HT-29 (cell line): ENCODE measurements around the gene PAPPA2. TPM values are rescaled to one million over a fixed set of nuclear protein-coding genes. Genes with fewer than 3 reads are reported as not detected.
A peak's percentile ranks its signal among the peaks of the same experiment; 100 is the strongest.
"Not testable (repeated sequence)": the region's sequence is repeated elsewhere in the genome, so short reads cannot be mapped to it uniquely, and the experiment has no call there.

Experiments used
- DNase-seq: peaks from one replicate; pipeline ENCODE4 v3.0.0-alpha.2; 2015; ENCODE audit warnings: low spot score
- total RNA-seq: library from RNA; depleted of rRNA; stranded (reverse); fragments of >200 nt; shearing (Covaris generic); gene quantifications from 2 replicates; pipeline ENCODE4 v1.2.3, GENCODE V29; 2014

PAPPA2 gene
- total RNA-seq, 1 experiment from 2014 or later = not detected

DNA sequence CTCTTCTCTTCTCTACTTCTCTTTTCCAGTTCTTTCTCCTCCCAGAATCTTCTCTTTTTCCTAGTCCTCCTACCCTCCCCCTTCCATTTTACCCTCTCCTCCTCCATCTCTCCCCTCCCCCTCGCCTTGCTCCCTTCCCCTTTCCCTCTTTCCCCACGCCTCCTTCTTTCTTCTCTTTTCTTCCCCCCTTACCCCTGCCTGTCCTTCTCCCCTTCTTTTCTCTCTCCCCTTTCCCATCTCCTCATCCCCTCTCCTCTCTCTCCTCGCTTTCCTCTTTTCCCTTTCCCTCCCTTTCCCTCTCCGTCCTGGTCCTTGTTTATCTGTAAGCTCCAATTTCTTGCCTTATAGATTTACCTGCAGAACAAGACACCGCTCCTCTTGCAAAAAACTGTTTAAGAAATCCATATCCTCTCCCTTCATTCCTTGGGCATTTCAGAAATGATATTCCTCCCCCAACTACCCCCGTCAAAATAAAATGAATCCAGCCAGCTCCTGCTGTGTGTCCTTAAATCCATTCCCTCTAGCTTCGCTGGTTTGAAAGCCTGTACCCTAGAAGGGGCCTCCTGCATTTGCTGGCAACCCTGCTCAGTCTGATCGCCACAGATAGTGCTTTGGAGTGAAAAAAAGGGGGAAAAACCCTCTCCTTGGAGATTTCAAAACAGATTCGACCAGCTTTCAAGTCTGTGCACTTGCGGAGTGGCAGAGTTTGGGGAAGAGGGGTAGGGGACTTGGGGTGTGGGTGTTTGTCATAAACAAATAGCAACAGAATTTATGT lies 89.4 kb downstream of the PAPPA2 start:
- DNase-seq = no peak

DNA sequence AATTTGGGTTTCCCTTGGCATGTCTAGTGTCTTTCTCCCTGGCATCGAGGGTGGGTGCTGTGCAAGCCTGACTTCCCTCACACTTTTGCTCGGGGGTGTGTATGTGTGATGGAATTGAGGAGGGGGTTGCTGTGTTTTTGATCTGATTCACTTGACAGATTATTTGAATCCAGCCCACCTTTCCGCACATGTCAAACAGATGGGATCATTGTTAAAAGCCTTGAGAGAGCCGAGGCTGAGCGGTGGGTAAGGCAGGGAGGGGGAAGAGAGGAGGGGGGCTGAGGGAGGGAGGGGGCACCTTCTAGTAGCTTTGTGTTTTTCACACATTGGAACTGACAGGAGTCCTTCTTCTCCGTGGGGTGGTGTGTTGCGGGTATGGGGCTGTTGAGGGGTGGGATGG lies 90.0 kb downstream of the PAPPA2 start:
- no peak for DNase-seq

DNA sequence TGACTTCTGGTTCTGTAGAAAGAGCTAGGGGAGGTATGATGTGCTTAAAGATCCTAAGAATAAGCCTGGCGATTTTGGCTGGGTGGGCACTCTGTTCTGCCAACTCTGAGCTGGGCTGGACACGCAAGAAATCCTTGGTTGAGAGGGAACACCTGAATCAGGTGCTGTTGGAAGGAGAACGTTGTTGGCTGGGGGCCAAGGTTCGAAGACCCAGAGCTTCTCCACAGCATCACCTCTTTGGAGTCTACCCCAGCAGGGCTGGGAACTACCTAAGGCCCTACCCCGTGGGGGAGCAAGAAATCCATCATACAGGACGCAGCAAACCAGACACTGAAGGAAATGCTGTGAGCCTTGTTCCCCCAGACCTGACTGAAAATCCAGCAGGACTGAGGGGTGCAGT lies 93.3 kb downstream of the PAPPA2 start:
- no peak for DNase-seq

DNA sequence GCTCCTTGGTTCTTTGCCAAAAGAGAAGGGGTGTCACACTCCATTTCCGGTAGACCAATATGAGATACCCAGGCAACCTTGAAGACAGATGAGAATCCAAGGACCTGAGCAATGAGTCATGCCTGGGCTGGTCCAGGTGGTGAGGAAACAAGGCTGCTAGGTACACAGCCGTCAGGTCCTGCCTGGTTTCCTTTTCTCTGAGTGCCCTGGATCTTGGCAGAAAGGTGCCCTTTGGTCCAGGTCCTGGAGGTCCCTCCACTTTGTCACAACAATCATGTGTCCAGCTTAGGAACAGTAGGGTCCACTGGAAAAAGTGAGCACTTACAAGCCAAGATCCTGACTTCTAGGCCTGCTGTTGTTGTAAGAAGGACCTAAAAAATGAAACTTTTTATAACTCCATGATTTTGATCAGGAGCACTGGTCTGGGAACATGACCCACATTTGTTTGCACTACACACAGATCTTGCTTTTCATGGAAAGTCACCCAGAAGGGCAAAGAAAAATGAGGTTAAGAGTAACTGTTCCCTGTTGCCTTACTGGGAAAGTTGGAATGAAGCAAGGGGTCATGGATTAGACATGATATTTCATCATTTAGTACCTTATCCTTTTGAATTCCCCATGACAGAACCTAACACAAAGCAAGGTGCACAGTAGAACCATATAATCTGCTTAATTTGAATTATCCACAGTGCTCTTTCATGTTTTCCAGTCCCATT lies 94.7 kb downstream of the PAPPA2 start:
- DNase-seq = no peak

DNA sequence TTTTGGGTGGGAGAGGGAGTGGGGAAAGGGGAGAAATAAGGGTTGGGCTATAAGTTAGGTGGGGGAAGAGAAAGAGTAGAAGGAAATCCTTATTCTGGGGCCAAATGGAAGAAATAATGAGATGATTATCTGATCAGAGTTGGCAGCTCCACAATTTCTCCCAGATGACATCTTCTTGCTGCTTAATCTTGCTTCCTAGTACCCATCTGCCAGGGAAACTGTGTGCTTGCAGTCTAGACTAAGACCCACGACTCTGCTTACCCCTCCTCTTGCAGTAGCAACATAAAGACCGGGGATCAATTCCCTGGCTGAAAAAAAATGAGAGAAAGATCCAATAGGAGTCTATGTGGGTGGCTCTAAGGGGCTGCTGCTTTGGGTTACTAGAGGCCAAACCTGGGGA lies 95.6 kb downstream of the PAPPA2 start:
- DNase-seq = no peak

DNA sequence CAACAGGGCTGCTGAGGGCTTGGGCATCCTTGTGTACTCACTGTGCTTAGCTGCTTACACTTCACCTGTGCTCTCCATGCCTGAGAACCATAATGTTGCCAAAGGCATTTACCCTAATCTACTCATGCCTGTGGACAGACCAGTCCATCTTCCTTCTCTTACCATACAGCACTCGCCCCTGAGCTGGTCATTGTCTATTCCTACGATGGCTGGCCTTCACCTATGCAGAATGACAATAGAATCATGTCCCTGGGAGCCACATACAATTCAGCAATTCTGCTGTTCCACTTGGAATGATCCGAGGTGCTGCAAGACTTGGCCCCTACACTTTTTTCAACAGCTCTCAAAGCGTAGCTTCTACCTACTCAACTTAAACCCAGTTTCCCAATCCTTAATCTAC lies 96.5 kb downstream of the PAPPA2 start:
- no peak for DNase-seq

DNA sequence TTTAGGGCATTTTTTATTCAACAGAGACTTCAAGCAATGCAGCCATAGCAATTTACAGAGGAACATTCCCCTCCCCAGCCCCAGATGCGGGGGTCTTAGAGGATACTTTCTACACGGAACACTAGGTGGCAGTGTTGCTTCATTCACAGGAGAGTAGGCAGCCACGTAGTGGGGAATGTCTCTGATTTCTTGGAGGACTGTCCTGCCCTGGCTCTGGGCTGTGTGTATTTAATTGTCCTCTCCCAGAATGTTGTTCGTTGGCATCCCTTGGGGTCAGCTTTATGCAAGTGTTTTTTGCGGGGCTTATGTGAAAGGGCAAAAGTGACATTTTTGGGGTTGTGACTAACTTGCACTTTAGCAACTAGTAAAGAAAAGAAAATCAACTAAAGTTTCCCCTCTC lies 96.9 kb downstream of the PAPPA2 start:
- DNase-seq = peak; percentile 72

DNA sequence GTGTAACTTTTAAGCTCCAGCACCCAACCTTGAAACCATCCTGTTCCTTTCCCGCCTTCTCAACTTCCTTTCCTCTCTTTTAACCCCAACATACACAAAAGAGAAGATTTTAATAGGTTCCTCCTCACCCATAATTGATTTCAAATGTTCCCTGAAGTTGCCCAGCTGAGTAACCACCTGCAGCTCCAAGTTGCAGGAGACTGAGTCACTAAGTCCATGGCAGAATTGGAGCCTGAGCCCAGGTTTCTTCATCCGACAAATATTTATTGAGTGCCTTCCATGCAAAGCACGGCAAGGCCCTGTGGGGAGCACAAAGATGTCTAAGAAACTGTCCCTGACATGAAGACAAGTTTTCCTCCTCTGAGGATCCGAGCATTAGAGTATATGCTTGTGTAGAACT lies 97.7 kb downstream of the PAPPA2 start:
- DNase-seq = no peak

DNA sequence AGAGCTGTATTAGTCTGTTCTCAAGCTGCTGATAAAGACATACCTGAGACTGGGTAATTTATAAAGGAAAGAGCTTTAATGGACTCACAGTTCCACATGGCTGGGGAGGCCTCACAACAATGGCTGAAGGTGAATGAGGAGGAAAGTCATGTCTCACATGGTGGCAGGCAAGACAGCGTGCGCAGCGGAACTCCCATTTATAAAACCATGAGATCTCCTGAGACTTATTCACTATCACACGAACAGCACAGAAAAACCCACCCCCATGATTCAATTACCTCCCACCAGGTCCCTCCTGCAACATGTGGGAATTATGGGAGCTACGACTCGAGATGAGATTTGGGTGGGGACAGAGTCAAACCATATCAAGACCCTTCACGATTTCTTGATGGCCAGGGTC lies 98.8 kb downstream of the PAPPA2 start:
- DNase-seq = not testable (repeated sequence)

DNA sequence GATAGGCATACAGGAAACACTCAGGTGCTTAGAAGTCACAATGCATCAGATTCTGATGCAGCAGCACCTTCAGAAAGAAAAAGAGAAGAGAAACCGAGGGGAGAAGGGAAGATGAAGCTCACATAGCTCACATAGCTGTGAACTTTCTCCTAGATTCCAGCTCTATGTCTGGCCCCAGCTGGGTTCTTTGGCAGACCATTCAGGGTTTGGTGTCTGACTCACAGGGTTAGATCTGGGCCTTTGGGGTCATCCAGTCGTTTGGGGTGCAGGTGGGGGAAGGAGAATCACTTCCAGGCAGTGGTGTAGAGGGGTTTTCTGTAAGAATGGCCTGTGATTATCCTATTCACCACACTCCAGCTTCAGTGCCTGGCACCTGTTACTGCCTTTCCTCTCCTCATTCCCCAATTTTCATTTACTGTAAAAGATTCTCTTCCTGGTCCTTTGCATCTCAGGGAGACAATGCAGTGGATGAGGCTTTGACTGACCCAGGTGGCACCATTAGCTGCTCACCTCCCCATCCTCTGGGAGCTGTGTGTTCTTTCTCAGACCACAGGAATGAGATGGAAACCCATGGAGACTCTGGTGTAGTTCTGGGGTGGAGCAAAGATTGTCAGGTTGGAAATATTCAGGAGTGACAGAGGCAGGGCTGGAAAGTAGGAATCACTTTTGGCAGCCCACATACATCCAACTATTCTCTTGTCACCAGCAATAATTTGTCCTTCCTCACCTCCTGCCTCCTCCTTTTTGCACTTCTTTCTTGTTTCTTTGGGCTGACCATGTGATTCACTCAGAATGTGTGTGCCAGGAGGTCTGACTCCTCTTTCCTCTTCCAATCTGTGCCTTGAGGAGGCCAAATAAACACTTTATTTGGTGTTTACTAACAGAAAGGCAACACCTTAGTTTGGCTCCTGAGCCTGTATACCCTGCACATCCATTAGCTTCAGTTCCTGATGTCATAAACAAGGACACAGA lies 103.3 kb downstream of the PAPPA2 start:
- DNase-seq = no peak

DNA sequence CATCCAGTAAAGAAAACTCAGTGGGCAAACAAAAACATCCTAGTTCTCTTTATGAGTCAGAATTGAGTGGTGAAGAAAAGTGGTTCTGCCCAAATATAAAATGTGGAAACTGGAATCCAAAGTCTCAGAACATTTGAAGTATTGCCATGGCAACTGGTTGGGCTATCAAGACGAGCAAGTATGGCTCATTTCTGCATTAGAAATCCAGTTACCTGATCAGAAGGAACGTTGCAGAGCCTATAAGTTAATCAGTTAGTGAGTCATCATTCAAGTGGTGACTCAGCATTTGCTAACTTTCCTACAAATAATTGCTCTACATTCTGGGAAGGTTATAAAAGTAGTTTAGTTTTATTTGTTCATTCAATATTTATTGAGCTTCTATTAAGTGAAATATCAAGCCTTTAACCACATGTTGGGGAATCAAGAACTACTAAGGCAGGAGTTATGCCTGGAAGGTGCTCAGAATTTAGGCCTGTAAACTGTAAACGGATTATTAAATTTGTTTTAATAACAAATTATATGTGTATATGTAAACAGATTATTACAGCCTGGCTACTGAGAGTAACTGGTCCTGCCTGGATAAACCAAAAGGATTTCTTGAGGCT lies 104.3 kb downstream of the PAPPA2 start:
- no peak for DNase-seq

DNA sequence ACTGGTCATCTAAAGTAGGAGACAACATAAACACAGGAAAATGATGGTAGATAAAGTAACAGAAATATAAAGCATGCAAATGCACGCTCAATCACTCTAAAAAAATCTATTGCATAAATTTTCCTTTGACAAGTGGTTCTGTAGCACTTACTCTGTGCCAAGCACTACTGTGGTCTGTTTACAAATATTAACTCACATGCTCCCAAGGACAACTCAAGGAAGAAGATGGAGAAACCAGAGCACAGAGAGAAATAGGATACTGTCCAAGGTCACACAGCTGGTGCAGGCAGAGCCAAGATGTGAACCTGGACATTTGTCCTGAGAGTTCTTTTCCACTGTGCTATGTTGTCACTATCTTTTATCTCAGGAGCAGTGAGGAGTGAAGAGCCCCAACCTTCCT lies 105.2 kb downstream of the PAPPA2 start:
- no peak for DNase-seq

DNA sequence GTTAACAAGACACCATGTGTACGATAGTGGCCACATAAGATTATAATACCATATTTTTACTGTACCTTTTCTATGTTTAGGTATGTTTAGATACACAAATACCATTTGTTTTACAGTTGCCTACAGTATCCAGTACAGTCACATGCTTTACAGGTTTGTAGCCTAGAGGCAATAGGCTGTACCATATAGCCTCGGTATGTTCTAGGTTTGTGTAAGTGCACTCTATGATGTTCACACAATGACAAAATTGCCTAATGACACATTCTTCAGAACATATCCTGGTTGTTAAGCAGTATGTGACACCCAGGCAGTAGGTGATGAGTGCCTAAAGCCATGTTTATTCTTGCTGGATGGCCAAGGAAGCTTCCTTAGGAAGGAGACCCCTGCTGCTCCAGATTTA lies 111.8 kb downstream of the PAPPA2 start:
- DNase-seq = no peak

DNA sequence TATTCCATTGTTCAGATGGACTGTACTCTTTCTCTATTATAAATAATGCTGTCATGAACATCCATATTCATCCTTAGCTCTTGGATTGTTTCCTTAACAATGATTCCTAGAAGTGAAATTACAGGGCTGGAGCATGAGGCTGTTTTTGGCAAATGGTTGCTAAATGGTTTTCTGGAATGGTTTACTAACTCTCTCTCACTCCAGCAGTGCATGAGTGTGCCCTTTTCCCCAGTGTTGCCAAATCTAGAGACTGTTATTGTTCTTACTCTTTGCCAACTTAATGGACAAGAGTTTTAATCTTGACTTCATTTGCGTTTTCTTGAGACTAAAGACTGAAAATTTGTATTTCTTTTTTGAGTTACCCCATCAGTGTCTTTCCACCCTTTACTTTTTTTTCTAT lies 113.0 kb downstream of the PAPPA2 start:
- DNase-seq = no peak

DNA sequence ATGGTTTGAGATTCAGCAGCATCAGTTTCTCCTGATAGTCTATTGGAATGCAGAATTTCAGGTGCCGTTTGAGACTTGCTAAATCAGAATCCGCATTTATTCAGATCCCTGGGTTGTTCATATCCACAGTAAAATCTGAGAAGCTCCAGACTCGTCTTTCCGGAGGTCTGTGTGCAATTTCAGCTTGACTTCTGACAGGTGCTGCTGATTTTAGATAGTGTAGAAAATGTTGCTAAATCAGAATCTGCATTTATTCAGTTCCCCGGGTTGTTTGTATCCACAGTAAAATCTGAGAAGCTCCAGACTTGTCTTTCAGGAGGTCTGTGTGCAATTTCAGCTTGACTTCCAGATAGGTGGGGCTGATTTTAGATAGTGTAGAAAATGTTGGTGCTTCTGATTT lies 113.7 kb downstream of the PAPPA2 start:
- no peak for DNase-seq

DNA sequence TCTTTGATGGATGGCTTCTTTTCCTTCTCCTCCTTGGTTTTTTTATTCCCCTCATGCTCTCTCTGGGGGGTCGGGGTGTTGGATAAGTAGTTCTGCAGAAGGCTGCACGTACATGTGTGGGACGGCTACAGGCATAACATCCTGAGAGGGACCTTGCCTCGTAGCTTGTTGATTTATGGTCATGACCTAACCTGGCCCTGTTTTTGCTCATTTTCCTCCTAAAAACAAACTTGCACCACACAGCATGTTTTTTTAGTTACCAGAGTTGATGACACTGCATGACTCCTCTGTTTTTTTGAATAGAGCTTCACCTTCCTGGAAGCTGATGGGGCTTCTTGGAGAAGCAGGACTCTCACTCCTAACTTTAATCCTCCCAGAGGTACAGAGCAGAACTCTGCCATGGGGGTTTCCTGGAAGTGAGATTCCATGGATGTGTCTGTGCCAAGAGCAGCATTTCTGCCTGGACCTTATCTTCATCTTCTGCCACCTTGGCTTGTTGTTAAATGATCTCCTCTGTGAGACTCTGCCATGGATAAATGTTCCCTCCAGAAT lies 114.7 kb downstream of the PAPPA2 start:
- no peak for DNase-seq

DNA sequence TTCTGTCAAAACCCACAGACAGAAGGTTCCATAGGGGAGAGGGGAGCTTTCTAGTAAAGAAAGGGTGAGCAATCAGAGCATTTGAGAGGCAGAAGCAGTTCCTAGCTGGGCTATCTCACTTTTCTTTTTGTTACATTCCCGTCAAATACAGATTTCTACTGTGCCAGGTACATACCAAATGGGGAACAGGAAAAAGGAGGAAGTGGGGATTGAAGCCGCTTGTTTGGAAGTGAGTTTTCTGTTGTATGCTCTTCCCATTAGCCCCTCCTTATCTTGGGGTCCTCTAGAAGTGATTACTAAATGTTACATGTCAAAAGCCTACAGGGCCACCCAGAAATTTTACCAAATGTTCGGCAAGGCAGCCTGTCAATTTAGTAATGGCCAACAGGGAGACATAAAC lies 116.1 kb downstream of the PAPPA2 start:
- DNase-seq = no peak

DNA sequence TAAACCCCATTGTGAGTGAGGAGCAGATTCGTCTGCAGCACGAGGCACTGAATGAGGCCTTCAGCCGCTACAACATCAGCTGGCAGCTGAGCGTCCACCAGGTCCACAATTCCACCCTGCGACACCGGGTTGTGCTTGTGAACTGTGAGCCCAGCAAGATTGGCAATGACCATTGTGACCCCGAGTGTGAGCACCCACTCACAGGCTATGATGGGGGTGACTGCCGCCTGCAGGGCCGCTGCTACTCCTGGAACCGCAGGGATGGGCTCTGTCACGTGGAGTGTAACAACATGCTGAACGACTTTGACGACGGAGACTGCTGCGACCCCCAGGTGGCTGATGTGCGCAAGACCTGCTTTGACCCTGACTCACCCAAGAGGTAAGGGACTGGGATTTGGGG lies 132.2 kb downstream of the PAPPA2 start:
- no peak for DNase-seq

DNA sequence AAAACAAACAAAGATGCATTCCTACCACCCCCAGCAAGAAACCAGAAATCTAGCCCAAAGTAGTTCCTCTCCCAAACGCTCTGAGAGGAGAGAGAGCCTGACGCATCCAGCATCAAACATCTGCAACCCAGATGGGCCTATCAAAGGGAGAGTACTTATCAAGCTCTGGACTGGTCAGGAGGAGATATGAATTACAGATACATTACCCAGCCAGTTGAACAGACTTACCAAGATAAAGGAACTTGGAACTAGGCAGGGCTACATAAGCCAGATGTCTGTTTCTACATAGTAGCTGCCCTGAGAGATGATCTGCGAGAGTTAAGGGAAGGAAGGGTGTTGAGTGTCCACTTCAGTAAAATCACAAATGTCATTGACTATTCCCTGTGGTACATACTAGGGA lies 138.4 kb downstream of the PAPPA2 start:
- DNase-seq = no peak

DNA sequence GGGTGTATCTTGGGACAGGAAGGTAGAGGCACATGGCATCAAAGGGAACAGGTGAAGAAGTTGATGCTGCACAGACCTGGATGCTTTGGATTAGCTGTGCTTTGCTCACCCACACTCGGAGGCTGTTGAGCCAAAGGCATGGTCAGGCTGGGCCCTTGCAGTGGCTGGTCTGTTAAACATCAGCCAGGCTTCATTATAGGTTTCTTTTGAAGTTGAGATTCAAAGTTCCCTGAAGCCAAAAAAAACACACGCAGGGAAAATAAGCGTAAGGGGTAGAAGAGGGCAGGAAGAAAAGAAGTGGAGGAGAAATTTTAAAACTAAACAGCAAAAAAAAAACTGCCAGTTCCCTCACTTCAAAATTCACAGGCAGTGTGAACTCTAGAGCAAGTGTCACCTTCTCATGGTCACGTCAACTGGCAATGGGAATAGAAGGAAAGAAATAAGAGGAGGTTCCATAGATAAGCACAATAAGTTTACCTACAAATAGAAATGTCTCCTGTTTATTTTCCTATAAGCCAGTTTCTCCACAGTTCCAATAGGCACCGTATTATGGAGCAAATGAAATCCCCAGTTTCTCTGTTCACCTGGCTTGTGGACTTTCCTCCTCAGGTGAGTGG lies 139.5 kb downstream of the PAPPA2 start:
- no peak for DNase-seq

DNA sequence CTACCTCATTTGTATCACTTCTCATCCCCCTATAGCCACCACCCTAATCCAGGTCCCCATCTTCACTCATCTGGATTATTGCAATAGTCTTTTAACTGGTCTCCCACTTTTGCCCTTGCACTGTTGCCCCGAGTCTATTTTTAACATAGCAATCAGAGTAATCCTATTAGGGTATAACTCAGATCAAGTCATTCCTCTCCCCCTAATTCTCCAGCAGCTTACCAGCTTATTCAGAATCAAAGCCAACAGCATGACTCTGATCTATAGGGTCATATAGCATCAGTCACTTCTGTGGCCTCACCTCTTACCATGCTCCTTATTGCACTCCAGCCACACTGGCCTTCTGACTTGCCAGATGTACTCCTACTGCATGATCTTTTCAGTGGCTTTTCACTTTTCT lies 140.7 kb downstream of the PAPPA2 start:
- DNase-seq = no peak
